Bone marrow (tissue), 2 donors: ENCODE measurements around the gene CENPQ.

Experiments
- DNase-seq, 2 donors: peaks; one replicate each; lab custom pipeline; 2025; lab: John Stamatoyannopoulos, UW

CENPQ gene

GRCh38 chr6:49506569-49507111, 43.5 kb downstream of the CENPQ start:
- DNase-seq: no peak

GRCh38 chr6:49509342-49509741, 46.2 kb downstream of the CENPQ start:
- DNase-seq: no peak

- DNase-seq: no peak
These were observed 50.2 kb downstream of the CENPQ start for GRCh38 chr6:49513153-49513989.

GRCh38 chr6:49514571-49515484, 51.7 kb downstream of the CENPQ start:
- no peak for DNase-seq

- no peak for DNase-seq
These were observed 52.4 kb downstream of the CENPQ start for GRCh38 chr6:49515485-49516146.

- DNase-seq: no peak
These were observed 53.0 kb downstream of the CENPQ start for GRCh38 chr6:49516147-49516505.

GRCh38 chr6:49517919-49518318, 54.7 kb downstream of the CENPQ start:
- DNase-seq: no peak

GRCh38 chr6:49519660-49520059, 56.5 kb downstream of the CENPQ start:
- DNase-seq: no peak

GRCh38 chr6:49522710-49523593, 59.8 kb downstream of the CENPQ start:
- DNase-seq: no peak

GRCh38 chr6:49523901-49524300, 60.7 kb downstream of the CENPQ start:
- DNase-seq: no peak

GRCh38 chr6:49524541-49524940, 61.4 kb downstream of the CENPQ start:
- DNase-seq: no peak

- DNase-seq: no peak
These were observed 63.4 kb downstream of the CENPQ start for GRCh38 chr6:49526598-49526997.

- no peak for DNase-seq
These were observed 64.2 kb downstream of the CENPQ start for GRCh38 chr6:49527320-49527719.

GRCh38 chr6:49528571-49528970, 65.4 kb downstream of the CENPQ start:
- DNase-seq: no peak

- no peak for DNase-seq
These were observed 67.1 kb downstream of the CENPQ start for GRCh38 chr6:49530141-49530776.

- peak in 1 of 2 donors; percentile 76 for DNase-seq
These were observed 68.8 kb downstream of the CENPQ start for GRCh38 chr6:49531774-49532569.

- no peak for DNase-seq
These were observed 72.6 kb downstream of the CENPQ start for GRCh38 chr6:49535795-49536194.

GRCh38 chr6:49539102-49539501, 75.9 kb downstream of the CENPQ start:
- DNase-seq: no peak

- DNase-seq: no peak
These were observed 77.4 kb downstream of the CENPQ start for GRCh38 chr6:49540614-49541013.

- DNase-seq: no peak
These were observed 78.1 kb downstream of the CENPQ start for GRCh38 chr6:49541210-49541724.
